Measurements from ENCODE around the gene OLFML2A.

Gene OLFML2A

GRCh38 chr9:124797343-124798103 is 20.6 kb downstream of the OLFML2A start:
- no peak for DNase-seq (ENCODE audit: low spot score)
- ChIA-PET POLR2A (ENCODE audit: low non-redundant PET) (no interaction called here), CTCF (interaction anchor here (0.8 to 5.7 kb wide), 4 partner anchors 25 to 200 kb away, joined by 3 to 40 read pairs (median 4); partner anchors contain the start of gene WDR38)
- peak overlapping the region; percentile 58 for H3K27ac ChIP-seq
- TF ChIP-seq, protein P1, sequence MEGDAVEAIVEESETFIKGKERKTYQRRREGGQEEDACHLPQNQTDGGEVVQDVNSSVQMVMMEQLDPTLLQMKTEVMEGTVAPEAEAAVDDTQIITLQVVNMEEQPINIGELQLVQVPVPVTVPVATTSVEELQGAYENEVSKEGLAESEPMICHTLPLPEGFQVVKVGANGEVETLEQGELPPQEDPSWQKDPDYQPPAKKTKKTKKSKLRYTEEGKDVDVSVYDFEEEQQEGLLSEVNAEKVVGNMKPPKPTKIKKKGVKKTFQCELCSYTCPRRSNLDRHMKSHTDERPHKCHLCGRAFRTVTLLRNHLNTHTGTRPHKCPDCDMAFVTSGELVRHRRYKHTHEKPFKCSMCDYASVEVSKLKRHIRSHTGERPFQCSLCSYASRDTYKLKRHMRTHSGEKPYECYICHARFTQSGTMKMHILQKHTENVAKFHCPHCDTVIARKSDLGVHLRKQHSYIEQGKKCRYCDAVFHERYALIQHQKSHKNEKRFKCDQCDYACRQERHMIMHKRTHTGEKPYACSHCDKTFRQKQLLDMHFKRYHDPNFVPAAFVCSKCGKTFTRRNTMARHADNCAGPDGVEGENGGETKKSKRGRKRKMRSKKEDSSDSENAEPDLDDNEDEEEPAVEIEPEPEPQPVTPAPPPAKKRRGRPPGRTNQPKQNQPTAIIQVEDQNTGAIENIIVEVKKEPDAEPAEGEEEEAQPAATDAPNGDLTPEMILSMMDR (conservative IDR thresholded peaks at IDR 0.05; ENCODE audit: low read depth) = no peak

GRCh38 chr9:124799274-124800006 is 22.5 kb downstream of the OLFML2A start:
- ChIA-PET POLR2A (ENCODE audit: low non-redundant PET) (no interaction called here), CTCF (interaction anchor here (0.6 to 4.1 kb wide), 5 partner anchors 10 to 53 kb away, joined by 3 to 22 read pairs (median 6); partner anchors contain the start of gene WDR38)
- DNase-seq (ENCODE audit: low spot score) = no peak

GRCh38 chr9:124800306-124801259 is 23.6 kb downstream of the OLFML2A start:
- CTCF ChIA-PET = interaction anchor here (1.1 to 4.1 kb wide), 4 partner anchors 21 to 52 kb away, joined by 3 to 22 read pairs (median 9); partner anchors contain the start of gene WDR38
- DNase-seq (ENCODE audit: low spot score) = peak; percentile 52
- TF ChIP-seq, protein P1 (conservative IDR thresholded peaks at IDR 0.05; ENCODE audit: low read depth) = no peak
- H3K27ac ChIP-seq = peak overlapping the region; percentile 73
- POLR2A ChIA-PET (ENCODE audit: low non-redundant PET) = interaction anchor here (0.6 kb wide), 1 partner anchor 19 kb away, joined by 9 read pairs; no protein-coding TSS in a partner anchor

More at GRCh38 chr9:124799274-124800006, 22.5 kb downstream of the OLFML2A start:
- H3K27ac ChIP-seq = peak overlapping the region; percentile 73
- TF ChIP-seq, protein P1 (conservative IDR thresholded peaks at IDR 0.05; ENCODE audit: low read depth) = no peak; the same call in 1 of the 2 replicates

DNA sequence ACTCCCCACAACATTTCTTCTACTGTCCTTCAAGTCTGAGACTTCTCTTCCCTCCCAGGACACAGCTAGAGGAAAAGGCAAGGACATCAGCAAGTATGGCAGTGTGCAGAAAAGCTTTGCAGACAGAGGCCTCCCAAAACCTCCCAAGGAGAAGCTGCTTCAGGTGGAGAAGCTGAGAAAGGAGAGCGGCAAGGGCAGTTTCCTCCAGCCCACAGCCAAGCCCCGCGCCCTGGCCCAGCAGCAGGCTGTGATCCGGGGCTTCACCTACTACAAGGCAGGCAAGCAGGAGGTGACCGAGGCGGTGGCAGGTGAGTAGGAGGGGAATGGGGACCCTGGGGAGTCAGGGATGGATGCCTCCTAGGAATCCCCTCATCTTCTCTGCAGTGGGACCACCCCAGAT is 24.4 kb downstream of the OLFML2A start:
- TF ChIP-seq, protein P1 (conservative IDR thresholded peaks at IDR 0.05; ENCODE audit: low read depth) = no peak
- no peak for DNase-seq (ENCODE audit: low spot score)
- CTCF ChIA-PET = interaction anchor here (2.3 to 4.1 kb wide), 2 partner anchors 39 to 51 kb away, joined by 12 to 22 read pairs; partner anchors contain the start of gene WDR38
- POLR2A ChIA-PET (ENCODE audit: low non-redundant PET) = no interaction called here
- peak overlapping the region; percentile 73 for H3K27ac ChIP-seq

- H3K27ac ChIP-seq = peak overlapping the region; percentile 73
- TF ChIP-seq, protein P1 (conservative IDR thresholded peaks at IDR 0.05; ENCODE audit: low read depth) = no peak
- DNase-seq (ENCODE audit: low spot score) = no peak
- CTCF ChIA-PET = interaction anchor here (0.6 to 4.1 kb wide), 6 partner anchors 19 to 129 kb away, joined by 3 to 22 read pairs (median 4); partner anchors contain the start of gene WDR38
- POLR2A ChIA-PET (ENCODE audit: low non-redundant PET) = interaction anchor here (0.6 kb wide), 1 partner anchor 20 kb away, joined by 3 read pairs; no protein-coding TSS in a partner anchor
These were observed 25.5 kb downstream of the OLFML2A start for GRCh38 chr9:124802426-124802825.

Measured in RWPE1 (cell line).